CD4-positive, alpha-beta memory T cell (primary cell): Measurements from ENCODE around the gene NT5DC4. TPM values are rescaled to one million over a fixed set of nuclear protein-coding genes. Genes with fewer than 3 reads are reported as not detected.
A peak's percentile ranks its signal among the peaks of the same experiment; 100 is the strongest.

Source experiments
- CTCF ChIA-PET: fragments of 350-600 bp; sonication (Branson Sonifier 250); formaldehyde crosslinking; loops from one replicate; lab custom pipeline; 2021; ENCODE audit warnings: inconsistent platforms; ENCODE audit not compliant: partially characterized antibody; lab: Charles Lee
- POLR2A ChIA-PET: fragments of 350-600 bp; sonication (Branson Sonifier 250); formaldehyde crosslinking; loops from one replicate; lab custom pipeline; 2021; ENCODE audit not compliant: partially characterized antibody; lab: Charles Lee
- DNase-seq, 5 donors: peaks; one replicate each; pipeline versions ENCODE4 v3.0.0 to v3.0.0-alpha.2; 2020 to 2022; ENCODE audit warnings: mixed read lengths in 1 of 5
- H3K27ac ChIP-seq: one replicate; pipeline ENCODE4 v1.7.0; 2013; ENCODE audit warnings: low read depth, low read length
- H3K27me3 ChIP-seq: 2 replicates; pipeline ENCODE4 v1.7.0; 2013; ENCODE audit warnings: mild to moderate bottlenecking, low read length, moderate library complexity; ENCODE audit not compliant: insufficient read depth
- H3K36me3 ChIP-seq: 2 replicates; pipeline ENCODE4 v1.7.0; 2013; ENCODE audit warnings: mild to moderate bottlenecking, low read length, moderate library complexity; ENCODE audit not compliant: insufficient read depth
- H3K4me1 ChIP-seq: 2 replicates; pipeline ENCODE4 v1.7.0; 2013; ENCODE audit warnings: mild to moderate bottlenecking, low read length, moderate library complexity; ENCODE audit not compliant: insufficient read depth
- H3K4me3 ChIP-seq, 2 donors: one replicate each; pipeline ENCODE4 v1.7.0; 2013; ENCODE audit warnings: low read length in 2 of 2, mild to moderate bottlenecking in 1 of 2
- H3K9me3 ChIP-seq, 2 donors: one replicate each; pipeline ENCODE4 v1.7.0; 2013; ENCODE audit warnings: low read length in 2 of 2, control low read depth in 1 of 2; ENCODE audit not compliant: control insufficient read depth in 1 of 2
- H3K27ac Mint-ChIP-seq, 7 donors: one replicate each; pipeline ENCODE4 v1.8.0; 2020 to 2021; ENCODE audit warnings: mixed read lengths in 7 of 7, mild to moderate bottlenecking in 6 of 7, inconsistent platforms in 3 of 7, moderate library complexity in 3 of 7
- H3K27me3 Mint-ChIP-seq, 2 donors: one replicate each; pipeline ENCODE4 v1.8.0; 2020 to 2021; ENCODE audit warnings: mixed read lengths in 2 of 2
- H3K36me3 Mint-ChIP-seq, 2 donors: one replicate each; pipeline ENCODE4 v1.8.0; 2020 to 2021; ENCODE audit warnings: mixed read lengths in 2 of 2, inconsistent platforms in 1 of 2, mild to moderate bottlenecking in 1 of 2
- H3K4me1 Mint-ChIP-seq, 4 donors: one replicate each; pipeline ENCODE4 v1.8.0; 2020 to 2021; ENCODE audit warnings: mixed read lengths in 4 of 4, mild to moderate bottlenecking in 1 of 4
- H3K4me3 Mint-ChIP-seq, 8 donors: one replicate each; pipeline ENCODE4 v1.8.0; 2020 to 2021; ENCODE audit warnings: mixed read lengths in 8 of 8, mild to moderate bottlenecking in 7 of 8, moderate library complexity in 6 of 8, inconsistent platforms in 3 of 8
- H3K9me3 Mint-ChIP-seq, 8 donors: one replicate each; pipeline ENCODE4 v1.8.0; 2020 to 2021; ENCODE audit warnings: mixed read lengths in 8 of 8, mild to moderate bottlenecking in 5 of 8, inconsistent platforms in 3 of 8, moderate library complexity in 1 of 8
- intact Hi-C: fragments of 100-400 bp; cut with micrococcal nuclease; formaldehyde crosslinking; loops from one replicate; pipeline ENCODE4 v1.15.1; 2023
- polyA plus RNA-seq, 2 donors: library from polyadenylated mRNA; unstranded; fragments of 300-500 nt; fragmentation: Illumina TruSeq; gene quantifications; one replicate each; pipeline ENCODE4 v1.2.3, GENCODE V29; 2021
- total RNA-seq, 2 experiments: library from RNA; stranded (reverse); gene quantifications; one replicate each; pipeline ENCODE4 v1.2.3, GENCODE V29; 2021

The NT5DC4 gene
- total and polyA plus RNA-seq, 4 experiments from 2014 or later = not detected

DNA sequence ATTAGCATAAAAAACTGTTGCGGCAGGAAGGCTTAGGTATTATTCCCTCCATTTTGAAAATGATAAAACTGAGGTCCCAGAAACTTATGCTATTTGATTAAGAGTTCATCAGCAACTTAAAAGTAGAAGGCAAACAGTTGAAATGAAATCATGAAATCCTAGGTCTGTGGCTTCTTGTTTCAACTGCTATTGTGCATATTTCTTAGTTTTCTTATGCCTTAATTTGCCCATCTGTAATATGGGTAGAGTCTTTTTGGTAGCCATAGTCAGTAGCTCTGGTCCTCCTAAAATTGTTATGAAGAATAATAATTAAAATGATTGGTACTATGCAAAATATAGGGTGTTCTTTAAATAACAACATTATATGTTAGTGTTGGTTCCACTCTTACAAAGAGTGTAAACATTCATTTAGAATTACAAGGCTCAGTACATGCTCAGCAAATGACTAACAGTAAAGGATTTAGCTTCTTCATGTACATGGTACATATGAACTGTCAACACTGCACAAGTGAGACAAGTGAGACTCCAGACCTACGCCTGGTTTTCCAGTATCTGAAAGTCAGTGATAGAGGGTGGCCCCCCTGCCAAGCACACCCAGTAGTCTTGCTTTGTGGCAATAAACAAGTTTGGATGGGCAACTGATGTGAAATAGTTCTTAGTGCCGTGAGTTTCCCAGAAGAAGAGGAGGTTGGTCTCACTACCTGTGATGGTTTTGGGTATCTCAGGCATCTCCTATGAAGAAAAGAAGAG is 53.9 kb downstream of the NT5DC4 start:
- H3K4me3 ChIP-seq = no peak overlapping the region
- Mint-ChIP-seq H3K4me1 (peaks cover 13 to 28% (median 17%) of the 10 kb centered on the region in 4 donors), H3K27me3 (no peaks in the 10 kb centered on the region), H3K9me3 (peaks cover 0 to 4% (median 0%) of the 10 kb centered on the region in 8 donors), H3K4me3 (no peak overlapping the region), H3K27ac (peak overlapping the region in 1 of 7 donors; percentile 19), H3K36me3 (no peaks in the 10 kb centered on the region)
- POLR2A ChIA-PET = no interaction called here
- no peak for DNase-seq
- no peaks in the 10 kb centered on the region for H3K9me3 ChIP-seq
- no peaks in the 10 kb centered on the region for H3K36me3 ChIP-seq
- no peaks in the 10 kb centered on the region for H3K27me3 ChIP-seq
- CTCF ChIA-PET = interaction anchor here (2.0 to 3.5 kb wide), 2 partner anchors 25 to 111 kb away, joined by 7 to 21 read pairs; no protein-coding TSS in a partner anchor
- H3K4me1 ChIP-seq = peaks cover 7% of the 10 kb centered on the region
- intact Hi-C loops = no loop called here
- no peak overlapping the region for H3K27ac ChIP-seq

DNA sequence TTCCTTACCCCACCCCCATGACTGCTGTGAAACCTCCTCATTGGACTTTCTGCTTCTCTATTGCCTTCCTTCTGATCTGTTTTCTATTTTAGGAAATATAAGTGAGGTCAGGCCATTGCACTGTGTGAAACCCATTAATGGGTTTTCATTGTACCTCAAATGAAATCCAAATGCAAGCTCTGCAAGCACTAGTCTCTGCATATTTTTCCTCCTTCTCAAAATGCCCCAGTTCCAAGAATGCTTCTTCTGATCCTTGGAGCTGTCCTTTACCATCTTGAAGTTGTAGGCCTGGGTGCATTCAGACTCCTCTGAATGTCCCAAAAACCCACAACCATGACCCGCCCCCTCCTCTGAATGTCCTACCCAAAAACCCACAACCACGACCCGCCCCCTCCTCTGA is 55.3 kb downstream of the NT5DC4 start:
- peaks cover 7% of the 10 kb centered on the region for H3K4me1 ChIP-seq
- ChIA-PET POLR2A (no interaction called here), CTCF (no interaction called here)
- peaks cover 0 to 4% (median 0%) of the 10 kb centered on the region in 8 donors for H3K9me3 Mint-ChIP-seq
- H3K4me1 Mint-ChIP-seq = peaks cover 13 to 28% (median 17%) of the 10 kb centered on the region in 4 donors
- no peak overlapping the region for H3K27ac ChIP-seq
- H3K27me3 ChIP-seq = no peaks in the 10 kb centered on the region
- intact Hi-C loops = no loop called here
- H3K4me3 ChIP-seq = no peak overlapping the region
- no peaks in the 10 kb centered on the region for H3K36me3 Mint-ChIP-seq
- no peaks in the 10 kb centered on the region for H3K27me3 Mint-ChIP-seq
- peak overlapping the region in 2 of 7 donors; percentile 0 to 19 for H3K27ac Mint-ChIP-seq
- H3K9me3 ChIP-seq = no peaks in the 10 kb centered on the region
- H3K36me3 ChIP-seq = no peaks in the 10 kb centered on the region
- H3K4me3 Mint-ChIP-seq = no peak overlapping the region
- no peak for DNase-seq

DNA sequence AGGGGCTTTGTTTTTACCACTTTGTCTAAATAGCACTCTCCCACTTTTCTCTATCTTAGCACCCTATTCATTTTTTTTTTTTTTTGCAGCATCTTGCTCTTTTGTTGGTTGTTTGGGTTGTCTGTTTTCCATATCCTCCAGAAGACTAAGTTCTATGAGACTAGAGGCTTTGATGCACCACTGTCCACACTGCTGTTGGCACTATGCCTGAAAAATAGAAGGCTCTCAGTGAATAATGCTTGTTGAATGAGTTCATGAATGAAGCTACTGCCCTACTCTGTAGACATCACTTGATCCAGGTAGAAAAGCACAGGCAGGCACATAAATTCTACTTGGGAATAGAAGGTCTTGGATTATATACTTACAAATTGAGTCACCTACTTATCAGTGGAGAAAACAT is 56.2 kb downstream of the NT5DC4 start:
- no peak overlapping the region for H3K4me3 ChIP-seq
- no peaks in the 10 kb centered on the region for H3K9me3 ChIP-seq
- no peaks in the 10 kb centered on the region for H3K27me3 ChIP-seq
- Mint-ChIP-seq H3K27me3 (no peaks in the 10 kb centered on the region), H3K36me3 (no peaks in the 10 kb centered on the region), H3K27ac (peak overlapping the region; percentile 19 to 90 (median 78)), H3K9me3 (peaks cover 0 to 4% (median 0%) of the 10 kb centered on the region in 8 donors), H3K4me1 (peaks cover 13 to 28% (median 17%) of the 10 kb centered on the region in 4 donors), H3K4me3 (peak overlapping the region in 5 of 8 donors; percentile 9 to 76 (median 33))
- H3K36me3 ChIP-seq = no peaks in the 10 kb centered on the region
- peaks cover 7% of the 10 kb centered on the region for H3K4me1 ChIP-seq
- intact Hi-C loops = no loop called here
- ChIA-PET CTCF (no interaction called here), POLR2A (no interaction called here)
- no peak for DNase-seq
- H3K27ac ChIP-seq = no peak overlapping the region

DNA sequence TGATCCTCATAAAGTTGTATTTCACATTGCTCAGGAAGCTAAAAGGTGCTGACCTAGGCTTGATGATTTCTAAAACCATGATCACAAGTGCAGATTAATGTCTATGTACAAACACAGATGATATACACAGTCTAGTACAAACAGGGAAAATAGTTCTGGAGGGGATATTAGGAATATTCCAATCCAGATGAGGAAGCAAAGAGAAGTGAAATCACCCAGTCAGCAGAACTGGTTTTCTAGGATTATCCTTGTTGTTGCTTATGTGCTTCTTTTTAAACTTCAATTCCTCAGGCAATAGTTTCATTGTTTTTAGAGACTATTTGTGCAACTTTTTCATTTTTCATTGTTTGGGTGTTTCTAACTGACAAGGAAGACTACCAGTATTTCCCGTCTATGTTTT is 58.8 kb downstream of the NT5DC4 start:
- Mint-ChIP-seq H3K27ac (no peak overlapping the region), H3K4me3 (no peak overlapping the region), H3K27me3 (peaks cover 0 to 3% of the 10 kb centered on the region in 2 donors), H3K4me1 (peaks cover 15 to 28% (median 17%) of the 10 kb centered on the region in 4 donors), H3K9me3 (peaks cover 0 to 4% (median 0%) of the 10 kb centered on the region in 8 donors), H3K36me3 (no peaks in the 10 kb centered on the region)
- peaks cover 7% of the 10 kb centered on the region for H3K4me1 ChIP-seq
- H3K27me3 ChIP-seq = no peaks in the 10 kb centered on the region
- ChIA-PET POLR2A (no interaction called here), CTCF (no interaction called here)
- no peak for DNase-seq
- H3K27ac ChIP-seq = no peak overlapping the region
- no peaks in the 10 kb centered on the region for H3K36me3 ChIP-seq
- H3K4me3 ChIP-seq = no peak overlapping the region
- no peaks in the 10 kb centered on the region for H3K9me3 ChIP-seq
- intact Hi-C loops = no loop called here

DNA sequence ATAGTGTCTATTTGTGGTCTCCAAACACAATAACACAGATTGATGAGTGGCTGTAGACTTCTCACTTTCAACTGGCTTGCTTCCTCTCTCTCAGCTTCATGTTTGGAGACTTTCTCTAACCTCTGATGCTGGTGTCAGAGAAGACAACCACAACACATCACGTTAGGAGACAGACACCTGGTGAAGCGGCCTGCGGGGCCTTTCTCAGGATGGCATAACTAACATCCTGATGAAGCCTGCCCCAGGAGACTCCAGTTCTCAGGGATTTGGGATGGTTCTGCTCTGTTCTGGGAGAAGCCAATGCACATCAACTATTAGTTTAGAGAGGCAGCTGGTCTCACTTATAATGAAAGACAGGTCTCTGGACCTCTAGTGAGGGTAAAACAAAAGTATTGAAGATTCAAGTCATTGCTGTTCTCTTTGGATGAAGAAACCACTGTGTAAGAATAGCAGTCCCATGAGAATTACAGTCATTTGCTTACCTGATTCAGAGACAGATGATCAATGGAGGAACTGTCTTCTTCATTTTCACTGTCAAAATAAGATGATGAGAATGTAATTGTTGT is 61.5 kb downstream of the NT5DC4 start:
- Mint-ChIP-seq H3K27me3 (peaks cover 3 to 7% of the 10 kb centered on the region in 2 donors), H3K36me3 (no peaks in the 10 kb centered on the region), H3K4me3 (no peak overlapping the region), H3K4me1 (peaks cover 6 to 9% (median 6%) of the 10 kb centered on the region in 4 donors), H3K27ac (no peak overlapping the region), H3K9me3 (no peaks in the 10 kb centered on the region)
- Histone ChIP-seq H3K36me3 (no peaks in the 10 kb centered on the region), H3K27ac (no peak overlapping the region), H3K4me1 (peaks cover 2% of the 10 kb centered on the region), H3K9me3 (no peaks in the 10 kb centered on the region), H3K4me3 (no peak overlapping the region), H3K27me3 (no peaks in the 10 kb centered on the region)
- intact Hi-C loops = no loop called here
- ChIA-PET CTCF (interaction anchor here (1.0 to 3.3 kb wide), 2 partner anchors 32 to 104 kb away, joined by 3 to 13 read pairs; no protein-coding TSS in a partner anchor), POLR2A (no interaction called here)
- DNase-seq = no peak

DNA sequence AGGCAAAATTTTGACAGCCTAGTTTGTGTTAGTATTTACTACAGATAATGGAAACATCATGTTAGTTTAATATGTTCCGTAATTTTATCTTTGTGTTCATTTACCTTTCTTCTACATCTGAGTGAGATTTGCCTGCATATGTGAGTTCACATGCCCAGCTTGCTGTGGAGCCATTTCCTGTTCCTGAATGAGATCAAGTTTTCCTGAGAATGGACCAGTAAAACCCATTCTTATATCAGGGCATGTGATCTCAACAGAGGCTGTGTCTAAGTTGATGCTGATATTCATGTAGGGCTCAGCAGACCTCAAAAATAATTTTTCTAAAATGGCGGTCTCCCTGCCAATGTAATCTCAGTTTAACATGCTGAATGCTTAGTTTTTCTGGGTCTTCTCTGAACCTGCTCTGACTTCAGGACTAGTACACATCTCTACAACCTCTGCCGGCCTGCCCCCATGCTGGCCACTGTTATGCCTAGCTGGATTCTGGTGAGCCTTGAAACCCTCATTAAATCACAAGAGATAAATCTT is 62.4 kb downstream of the NT5DC4 start:
- ChIA-PET POLR2A (no interaction called here), CTCF (interaction anchor here (0.5 to 3.3 kb wide), 4 partner anchors 33 to 115 kb away, joined by 3 to 13 read pairs (median 4); no protein-coding TSS in a partner anchor)
- no peaks in the 10 kb centered on the region for H3K36me3 ChIP-seq
- H3K27me3 ChIP-seq = no peaks in the 10 kb centered on the region
- no peak overlapping the region for H3K27ac ChIP-seq
- no peak overlapping the region for H3K27ac Mint-ChIP-seq
- H3K9me3 Mint-ChIP-seq = no peaks in the 10 kb centered on the region
- H3K4me3 ChIP-seq = no peak overlapping the region
- intact Hi-C loops = no loop called here
- peaks cover 0 to 3% (median 0%) of the 10 kb centered on the region in 4 donors for H3K4me1 Mint-ChIP-seq
- H3K27me3 Mint-ChIP-seq = peaks cover 3 to 7% of the 10 kb centered on the region in 2 donors
- no peak for DNase-seq
- H3K4me3 Mint-ChIP-seq = no peak overlapping the region
- no peaks in the 10 kb centered on the region for H3K36me3 Mint-ChIP-seq
- H3K4me1 ChIP-seq = no peaks in the 10 kb centered on the region
- no peaks in the 10 kb centered on the region for H3K9me3 ChIP-seq
